ENCODE data around the gene UTP14C. TPM values are rescaled to one million over a fixed set of nuclear protein-coding genes. Genes with fewer than 3 reads are reported as not detected.

The UTP14C gene
- total RNA-seq, result 12.6 and 14.5 TPM in 2 replicates
- polyA plus RNA-seq, result 13.7 and 20.5 TPM in 2 replicates
- polyA plus RNA-seq (2012), result 7.8 and 12.8 TPM in 2 replicates
- polyA minus RNA-seq (ENCODE audit: low replicate concordance), result 1.1 and 1.7 TPM in 2 replicates

GRCh38 chr13:52024481-52024880, at the start of gene UTP14C:
UTP14C (plus strand) TSS chr13:52024691; CDS start chr13:52028805, 4,114 bp downstream.
- no peaks in the 10 kb centered on the region for H3K9me3 ChIP-seq (ENCODE audit: control insufficient read depth, insufficient read depth, low read depth, low read length)
- no peaks in the 10 kb centered on the region for H4K20me1 ChIP-seq (ENCODE audit: control insufficient read depth, extremely low read depth, insufficient read depth, low read length)

GRCh38 chr13:51976423-51976822, 48.1 kb upstream of the UTP14C start:
- Histone ChIP-seq H2AFZ (ENCODE audit: low read length) (no peak overlapping the region), H3K27ac (ENCODE audit: insufficient read depth, low read length) (no peak overlapping the region), H3K4me2 (ENCODE audit: extremely low read depth, insufficient read depth, low read length) (no peak overlapping the region), H3K36me3 (ENCODE audit: control insufficient read depth, insufficient read depth, low read length) (no peaks in the 10 kb centered on the region), H3K79me2 (ENCODE audit: control insufficient read depth, insufficient read depth, low read length) (no peaks in the 10 kb centered on the region), H3K9ac (ENCODE audit: insufficient read depth, low read length) (no peak overlapping the region), H4K20me1 (ENCODE audit: control insufficient read depth, extremely low read depth, insufficient read depth, low read length) (no peaks in the 10 kb centered on the region), H3K4me3 (replicated peaks in 1 of 4; ENCODE audit: control extremely low read depth in 1 of 4, insufficient read depth in 1 of 4, low read depth in 3 of 4, low read length in 4 of 4) (no peak overlapping the region), H3K9me3 (ENCODE audit: control insufficient read depth, insufficient read depth, low read depth, low read length) (no peaks in the 10 kb centered on the region), H3K27me3 (ENCODE audit: control insufficient read depth, insufficient read depth, low read length) (no peaks in the 10 kb centered on the region), H3K4me1 (ENCODE audit: control insufficient read depth, extremely low read depth, insufficient read depth, low read length) (no peaks in the 10 kb centered on the region)
- no peak for DNase-seq (ENCODE audit: low read depth in 2 of 2)
- TF ChIP-seq EZH2 (IDR thresholded peaks at IDR 0.05; ENCODE audit: low read length, missing control alignments), result no peak
- TF ChIP-seq CTCF (conservative IDR thresholded peaks at IDR 0.05 in 1 of 2, IDR thresholded peaks at IDR 0.05 in 1 of 2; ENCODE audit: low read depth in 1 of 2, low read length in 2 of 2), result no peak

More at GRCh38 chr13:52024481-52024880, at the start of gene UTP14C:
- Histone ChIP-seq H3K4me2 (ENCODE audit: extremely low read depth, insufficient read depth, low read length) (no peak within 1 kb of the TSS), H3K36me3 (ENCODE audit: control insufficient read depth, insufficient read depth, low read length) (peaks cover 2% of the 10 kb centered on the region), H3K9ac (ENCODE audit: insufficient read depth, low read length) (no peak within 1 kb of the TSS), H3K79me2 (ENCODE audit: control insufficient read depth, insufficient read depth, low read length) (no peaks in the 10 kb centered on the region), H2AFZ (ENCODE audit: low read length) (no peak within 1 kb of the TSS), H3K27ac (ENCODE audit: insufficient read depth, low read length) (no peak within 1 kb of the TSS), H3K27me3 (ENCODE audit: control insufficient read depth, insufficient read depth, low read length) (no peaks in the 10 kb centered on the region), H3K4me3 (replicated peaks in 1 of 4; ENCODE audit: control extremely low read depth in 1 of 4, insufficient read depth in 1 of 4, low read depth in 3 of 4, low read length in 4 of 4) (no peak within 1 kb of the TSS), H3K4me1 (ENCODE audit: control insufficient read depth, extremely low read depth, insufficient read depth, low read length) (no peaks in the 10 kb centered on the region)
- TF ChIP-seq EZH2 (IDR thresholded peaks at IDR 0.05; ENCODE audit: low read length, missing control alignments), result no peak
- TF ChIP-seq CTCF (conservative IDR thresholded peaks at IDR 0.05 in 1 of 2, IDR thresholded peaks at IDR 0.05 in 1 of 2; ENCODE audit: low read depth in 1 of 2, low read length in 2 of 2), result no peak
- DNase-seq (ENCODE audit: low read depth in 2 of 2), result no peak

GRCh38 chr13:51976890-51977289, 47.6 kb upstream of the UTP14C start:
- TF ChIP-seq CTCF (conservative IDR thresholded peaks at IDR 0.05 in 1 of 2, IDR thresholded peaks at IDR 0.05 in 1 of 2; ENCODE audit: low read depth in 1 of 2, low read length in 2 of 2) (no peak), EZH2 (IDR thresholded peaks at IDR 0.05; ENCODE audit: low read length, missing control alignments) (no peak)
- Histone ChIP-seq H3K36me3 (ENCODE audit: control insufficient read depth, insufficient read depth, low read length) (no peaks in the 10 kb centered on the region), H2AFZ (ENCODE audit: low read length) (no peak overlapping the region)

More at GRCh38 chr13:51976890-51977289, 47.6 kb upstream of the UTP14C start:
- no peak for DNase-seq (ENCODE audit: low read depth in 2 of 2)
- Histone ChIP-seq H3K9me3 (ENCODE audit: control insufficient read depth, insufficient read depth, low read depth, low read length) (no peaks in the 10 kb centered on the region), H3K27me3 (ENCODE audit: control insufficient read depth, insufficient read depth, low read length) (no peaks in the 10 kb centered on the region), H4K20me1 (ENCODE audit: control insufficient read depth, extremely low read depth, insufficient read depth, low read length) (no peaks in the 10 kb centered on the region), H3K9ac (ENCODE audit: insufficient read depth, low read length) (no peak overlapping the region), H3K79me2 (ENCODE audit: control insufficient read depth, insufficient read depth, low read length) (no peaks in the 10 kb centered on the region), H3K4me2 (ENCODE audit: extremely low read depth, insufficient read depth, low read length) (no peak overlapping the region), H3K27ac (ENCODE audit: insufficient read depth, low read length) (no peak overlapping the region), H3K4me3 (replicated peaks in 1 of 4; ENCODE audit: control extremely low read depth in 1 of 4, insufficient read depth in 1 of 4, low read depth in 3 of 4, low read length in 4 of 4) (no peak overlapping the region), H3K4me1 (ENCODE audit: control insufficient read depth, extremely low read depth, insufficient read depth, low read length) (no peaks in the 10 kb centered on the region)

All from fibroblast of lung (primary cell).